Activated CD4-positive, alpha-beta T cell treated with anti-CD3 and anti-CD28 coated beads, Interleukin-2, Interleukin-6, amounts not matched to agents 100 ng/mL and 50 ng/mL, durations not matched to agents 16 hours and 8 hours (primary cell): ENCODE results near the gene SCAPER.
"Not testable (repeated sequence)": the region's sequence is repeated elsewhere in the genome, so short reads cannot be mapped to it uniquely, and the experiment has no call there.

ENCODE experiments used
- DNase-seq: peaks from one replicate; pipeline ENCODE4 v3.0.0-alpha.2; 2020

SCAPER gene

DNA sequence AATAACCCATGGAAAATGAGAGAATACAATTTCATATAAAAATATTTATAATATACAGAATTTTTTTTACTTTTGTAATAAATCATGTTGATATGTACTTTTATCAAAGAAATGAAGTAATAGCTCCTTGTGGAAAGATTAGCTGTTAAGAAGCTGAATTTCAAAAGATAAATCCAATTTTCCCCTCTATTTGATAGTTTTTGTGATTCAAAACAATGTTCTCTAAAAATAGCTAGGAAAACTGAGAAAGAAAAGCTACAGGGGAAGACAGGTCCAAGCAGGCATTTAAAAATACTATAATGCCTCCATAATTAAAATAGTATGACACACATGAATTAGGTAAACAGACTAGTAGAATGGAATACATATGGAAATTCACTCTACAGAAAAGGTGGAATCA lies 44.9 kb downstream of the SCAPER start:
- no peak for DNase-seq

DNA sequence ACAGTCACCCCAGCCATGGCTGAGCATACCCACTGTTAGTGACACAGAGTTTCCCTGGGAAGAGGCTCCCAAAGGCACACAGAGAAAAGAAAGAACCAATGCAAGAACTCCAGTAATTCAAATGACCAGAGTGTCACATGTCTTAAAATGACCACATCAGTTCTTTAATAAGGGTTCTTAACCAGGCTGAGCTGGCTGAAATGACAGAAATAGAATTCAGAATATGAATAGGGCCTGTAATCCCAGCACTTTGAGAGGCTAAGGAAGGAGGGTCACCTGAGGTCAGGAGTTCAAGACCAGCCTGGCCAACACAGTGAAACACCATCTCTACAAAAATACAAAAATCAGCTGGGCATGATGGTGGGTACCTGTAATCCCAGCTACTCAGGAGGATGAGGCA lies 54.8 kb downstream of the SCAPER start:
- DNase-seq, result not testable (repeated sequence)

- DNase-seq, result no peak
Observed at GRCh38 chr15:76846782-76847181, 58.4 kb downstream of the SCAPER start.

- no peak for DNase-seq
Observed at GRCh38 chr15:76844096-76844495, 61.0 kb downstream of the SCAPER start.

DNA sequence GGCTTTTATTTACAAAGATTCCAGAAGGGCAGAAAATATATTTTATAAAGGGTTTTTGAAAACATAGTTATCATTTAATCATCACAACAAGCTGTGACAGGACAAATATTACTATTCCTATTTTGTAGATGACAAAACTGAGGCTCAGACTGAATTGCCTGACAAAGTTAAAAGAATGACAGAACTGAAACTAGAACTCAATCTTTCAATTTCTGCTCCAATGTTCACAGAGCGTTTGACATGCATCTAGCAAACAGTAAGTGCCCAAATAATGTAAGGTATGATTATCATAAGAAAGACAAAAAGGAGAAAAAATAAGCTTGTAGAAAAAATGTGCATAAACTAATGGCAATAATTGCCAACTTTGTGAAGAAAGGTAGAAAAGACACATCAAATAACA lies 61.9 kb downstream of the SCAPER start:
- no peak for DNase-seq

DNA sequence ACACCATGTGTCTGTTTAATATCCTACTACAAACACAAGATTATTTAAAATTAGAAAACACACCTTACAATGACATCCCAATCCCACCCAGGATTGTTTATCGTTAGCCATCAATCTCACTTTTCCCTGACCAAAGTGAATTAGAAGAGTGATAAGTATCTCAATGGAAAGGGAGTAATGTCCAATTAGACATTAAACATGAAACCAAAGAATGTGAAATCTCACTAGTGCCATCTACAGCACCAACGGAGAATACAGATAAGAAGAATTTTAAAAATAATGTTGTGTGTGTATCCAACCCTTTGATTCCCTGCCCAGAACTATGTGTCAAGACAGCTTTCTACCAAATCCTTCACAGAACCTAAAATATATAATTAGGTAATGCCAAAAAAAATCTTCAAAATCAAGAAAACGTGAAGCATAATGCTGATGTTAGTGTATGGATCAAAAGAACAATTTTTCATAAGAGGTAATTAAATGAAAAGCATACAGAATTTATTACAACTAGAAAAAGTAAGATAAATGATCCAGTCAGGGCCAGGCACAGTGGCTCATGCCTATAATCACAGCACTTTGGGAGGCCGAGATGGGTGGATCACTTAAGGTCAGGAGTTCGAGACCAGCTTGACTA lies 64.2 kb downstream of the SCAPER start:
- peak; percentile 17 for DNase-seq

- DNase-seq, result no peak
Observed at GRCh38 chr15:76839173-76839572, 66.0 kb downstream of the SCAPER start.

- no peak for DNase-seq
Observed at GRCh38 chr15:76837474-76837873, 67.7 kb downstream of the SCAPER start.

DNA sequence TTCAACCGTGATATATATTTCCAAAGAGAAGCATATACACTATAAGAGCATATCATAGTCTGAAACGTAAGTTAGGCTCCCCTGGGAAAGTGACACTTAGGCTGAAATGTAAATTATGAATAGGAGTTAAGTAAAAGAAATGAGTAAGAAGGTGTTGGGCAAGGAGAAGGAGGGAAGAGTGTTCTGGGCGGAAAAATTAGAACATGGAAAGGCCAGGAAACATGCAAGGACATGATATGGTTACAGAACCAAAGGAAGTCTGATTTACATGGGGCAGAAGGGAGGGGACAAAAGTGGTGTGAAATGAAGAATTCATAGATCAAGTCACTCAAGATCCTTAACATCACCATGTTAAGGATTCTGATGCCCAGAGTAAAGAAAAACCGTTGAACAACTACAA lies 75.2 kb downstream of the SCAPER start:
- DNase-seq, result no peak

DNA sequence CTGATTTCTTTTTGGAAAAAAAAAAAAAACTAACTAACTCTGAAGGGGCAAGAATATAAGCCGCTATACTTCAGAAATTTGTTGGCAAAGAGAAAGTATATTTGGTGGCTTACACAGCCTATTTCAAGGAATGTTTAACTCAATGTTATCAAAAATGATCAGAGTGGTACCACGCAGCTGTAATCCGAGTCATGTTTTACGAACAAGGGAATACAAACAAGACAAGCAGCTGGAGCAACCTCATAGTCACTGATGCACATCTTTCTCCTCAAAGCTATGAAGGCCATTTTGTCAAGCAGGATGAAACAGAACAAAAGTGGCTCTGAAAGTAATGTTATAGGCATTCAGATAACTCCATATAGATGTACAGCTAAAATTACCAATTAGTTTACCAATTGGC lies 81.2 kb downstream of the SCAPER start:
- no peak for DNase-seq

- DNase-seq, result no peak
Observed at GRCh38 chr15:76823303-76823702, 81.8 kb downstream of the SCAPER start.

DNA sequence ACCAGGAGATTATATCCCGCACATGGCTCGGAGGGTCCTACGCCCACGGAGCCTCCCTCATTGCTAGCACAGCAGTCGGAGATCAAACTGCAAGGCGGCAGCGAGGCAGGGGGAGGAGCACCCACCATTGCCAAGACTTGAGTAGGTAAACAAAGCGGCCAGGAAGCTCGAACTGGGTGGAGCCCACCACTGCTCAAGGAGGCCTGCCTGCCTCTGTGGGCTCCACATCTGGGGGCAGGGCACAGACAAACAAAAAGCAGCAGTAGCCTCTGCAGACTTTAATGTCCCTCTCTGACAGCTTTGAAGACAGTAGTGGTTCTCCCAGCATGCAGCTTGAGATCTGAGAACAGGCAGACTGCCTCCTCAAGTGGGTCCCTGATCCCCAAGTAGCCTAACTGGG lies 86.2 kb downstream of the SCAPER start:
- not testable (repeated sequence) for DNase-seq

DNA sequence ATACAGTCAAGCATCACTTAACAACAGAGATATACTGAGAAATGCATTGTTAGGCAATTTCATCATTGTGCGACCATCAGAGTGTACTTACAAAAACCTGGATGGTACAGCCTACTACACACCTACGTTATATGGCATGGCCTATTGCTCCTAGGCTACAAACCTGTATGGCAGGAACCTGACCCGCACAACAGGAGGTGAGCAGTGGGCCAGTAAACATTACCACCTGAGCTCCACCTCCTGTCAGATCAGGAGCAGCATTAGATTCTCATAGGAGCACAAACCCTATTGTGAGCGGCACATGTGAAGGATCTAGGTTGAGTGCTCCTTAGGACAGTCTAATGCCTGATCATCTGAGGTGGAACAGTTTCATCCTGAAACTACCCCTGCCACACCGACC lies 89.7 kb downstream of the SCAPER start:
- DNase-seq, result no peak

DNA sequence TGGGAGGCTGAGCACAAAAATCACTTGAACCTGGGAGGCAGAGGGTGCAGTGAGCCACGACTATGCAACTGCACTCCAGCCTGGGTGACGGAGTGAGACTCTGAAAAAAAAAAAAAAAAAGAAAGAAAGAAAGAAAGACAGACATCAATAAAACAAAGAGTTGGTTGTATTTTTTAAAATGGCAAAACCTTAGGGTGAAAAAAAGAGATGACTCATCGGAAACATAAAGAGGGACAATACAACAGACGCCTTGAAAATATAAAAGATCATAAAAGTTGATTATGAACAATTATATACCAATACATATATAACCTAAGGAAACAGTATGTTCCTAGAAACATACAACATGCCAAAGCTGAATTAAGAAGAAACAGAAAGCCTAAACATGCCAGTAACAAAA lies 92.8 kb downstream of the SCAPER start:
- DNase-seq, result no peak

DNA sequence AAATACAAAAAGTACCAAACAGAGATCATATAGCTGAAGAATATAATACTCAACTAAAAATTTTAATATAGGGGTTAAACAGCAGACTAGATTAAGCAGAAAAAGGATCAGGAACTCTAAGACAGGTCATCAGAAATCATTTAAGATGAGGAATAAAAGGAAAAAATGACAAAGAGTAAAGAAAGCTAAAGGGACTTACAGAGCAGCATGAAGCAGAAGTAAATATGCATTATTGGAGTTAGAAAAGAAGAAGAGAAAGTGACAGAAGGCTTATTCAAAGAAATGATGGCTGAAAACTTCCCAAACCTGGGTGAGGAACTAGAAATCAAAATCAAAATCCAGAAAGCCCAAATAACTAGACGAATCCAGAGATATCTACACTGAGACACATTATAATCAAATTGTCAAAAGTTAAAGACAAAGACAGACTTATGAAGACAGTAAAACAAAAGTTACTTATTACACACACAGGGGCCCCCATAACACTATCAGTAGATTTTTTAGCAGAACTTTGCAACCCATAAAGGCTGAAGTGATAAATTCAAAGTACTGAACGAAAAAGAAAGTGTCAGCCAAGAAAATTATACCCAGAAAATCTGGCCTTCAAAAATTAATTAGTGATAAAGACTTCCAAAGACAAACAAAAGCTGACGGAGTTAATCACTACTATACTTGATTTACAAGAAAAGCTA lies 95.6 kb downstream of the SCAPER start:
- DNase-seq, result no peak

- no peak for DNase-seq
Observed at GRCh38 chr15:76803049-76803571, 102.0 kb downstream of the SCAPER start.

GRCh38 chr15:76802411-76802810 lies 102.7 kb downstream of the SCAPER start:
- no peak for DNase-seq

DNA sequence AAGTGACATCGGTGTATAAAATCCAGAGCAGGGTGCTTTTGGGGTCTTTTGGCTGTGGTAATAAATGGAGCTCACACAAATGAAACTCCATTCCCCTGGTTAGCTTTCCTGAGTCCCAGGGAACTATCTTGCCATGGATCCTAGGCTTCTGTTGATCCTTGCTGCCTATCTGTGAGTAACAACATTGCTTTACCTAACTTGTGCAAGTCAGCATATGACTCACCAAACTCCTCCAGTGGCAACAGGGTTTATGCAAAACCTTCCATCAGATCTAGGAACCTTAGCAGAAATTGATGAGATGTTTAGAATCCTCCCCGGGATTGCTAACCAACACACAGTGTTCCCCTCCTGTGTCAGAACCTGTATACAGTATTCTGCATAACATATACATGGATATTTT lies 105.4 kb downstream of the SCAPER start:
- DNase-seq, result no peak

- DNase-seq, result no peak
Observed at GRCh38 chr15:76795217-76795616, 109.9 kb downstream of the SCAPER start.

DNA sequence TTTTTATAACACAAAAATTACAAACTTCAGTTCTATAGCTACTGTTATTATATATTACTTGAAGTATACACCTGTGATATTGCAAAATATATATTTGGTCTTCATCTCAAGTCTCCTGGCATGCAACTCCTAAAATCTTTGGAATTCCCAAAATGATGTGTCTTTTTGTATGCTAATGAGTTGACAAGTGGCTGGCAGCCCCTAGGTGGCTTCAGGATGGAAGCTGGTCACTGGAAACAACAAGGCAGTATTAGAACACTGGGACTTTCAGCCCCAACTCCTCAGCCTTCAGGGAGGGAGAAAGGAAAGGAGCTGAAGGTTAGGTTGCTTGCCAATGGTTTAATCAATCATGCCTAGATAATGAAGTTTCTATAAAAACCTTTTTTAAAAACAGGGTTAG lies 112.0 kb downstream of the SCAPER start:
- no peak for DNase-seq

- DNase-seq, result no peak
Observed at GRCh38 chr15:76791511-76791910, 113.6 kb downstream of the SCAPER start.

DNA sequence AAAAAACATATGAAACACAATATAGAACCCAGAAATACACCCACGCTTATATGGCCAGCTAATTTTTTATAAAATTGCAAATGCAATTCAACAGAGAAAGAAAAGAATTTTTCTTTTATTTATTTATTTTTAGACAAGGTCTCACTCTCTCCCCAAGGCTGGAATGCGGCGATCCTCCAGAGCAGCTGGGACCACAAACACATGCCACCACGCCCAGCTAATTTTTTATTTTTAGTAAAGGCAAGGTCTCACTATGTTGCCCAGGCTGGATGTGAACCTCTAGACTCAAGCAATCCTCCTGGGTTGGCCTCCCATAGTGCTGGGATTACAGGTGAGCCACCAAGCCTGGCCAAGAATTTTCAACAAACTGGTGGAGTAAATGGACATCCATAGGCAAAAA lies 117.9 kb downstream of the SCAPER start:
- DNase-seq, result no peak

GRCh38 chr15:76776969-76777368 lies 128.2 kb downstream of the SCAPER start:
- no peak for DNase-seq

GRCh38 chr15:76776480-76776879 lies 128.7 kb downstream of the SCAPER start:
- DNase-seq, result no peak

DNA sequence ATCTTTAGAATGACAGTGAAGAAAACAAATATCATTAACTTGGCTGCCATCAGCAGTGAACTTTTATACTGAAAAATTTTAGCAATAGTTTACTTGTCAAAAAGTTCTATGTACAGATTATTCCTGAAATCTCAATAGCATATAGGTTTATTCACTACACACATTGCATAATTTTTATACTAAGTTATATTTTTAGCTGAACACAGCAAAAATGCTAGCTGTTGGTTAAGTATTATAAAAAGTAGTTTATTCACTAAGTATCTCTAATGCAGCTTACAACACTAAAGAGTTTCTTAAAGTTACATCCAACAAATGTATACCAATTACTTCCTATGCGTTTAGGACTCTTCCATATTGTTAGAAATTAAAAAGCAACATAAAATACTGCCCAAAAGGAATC lies 131.9 kb downstream of the SCAPER start:
- no peak for DNase-seq
